AML-193 (cell line): Measurements from ENCODE around the gene SGCD.

ENCODE experiments used
- DNase-seq, 2 experiments: peaks; one replicate each; lab custom pipeline; 2025; lab: John Stamatoyannopoulos, UW

SGCD gene

GRCh38 chr5:156401804-156402203 lies 74.8 kb downstream of the SGCD start:
- no peak for DNase-seq

- DNase-seq: no peak
These were observed 75.5 kb downstream of the SGCD start for GRCh38 chr5:156402387-156402921.

GRCh38 chr5:156405988-156406387 lies 79.0 kb downstream of the SGCD start:
- DNase-seq: no peak

GRCh38 chr5:156407251-156407650 lies 80.3 kb downstream of the SGCD start:
- DNase-seq: no peak

GRCh38 chr5:156409834-156410233 lies 82.9 kb downstream of the SGCD start:
- no peak for DNase-seq

GRCh38 chr5:156411185-156411613 lies 84.2 kb downstream of the SGCD start:
- DNase-seq: no peak

GRCh38 chr5:156411957-156412356 lies 85.0 kb downstream of the SGCD start:
- DNase-seq: no peak

- DNase-seq: no peak
These were observed 87.4 kb downstream of the SGCD start for GRCh38 chr5:156414391-156414790.

- no peak for DNase-seq
These were observed 92.7 kb downstream of the SGCD start for GRCh38 chr5:156419661-156420060.

GRCh38 chr5:156420665-156421064 lies 93.7 kb downstream of the SGCD start:
- DNase-seq: no peak

- no peak for DNase-seq
These were observed 94.8 kb downstream of the SGCD start for GRCh38 chr5:156421798-156422197.

GRCh38 chr5:156423597-156423996 lies 96.6 kb downstream of the SGCD start:
- DNase-seq: no peak

GRCh38 chr5:156427315-156427714 lies 100.4 kb downstream of the SGCD start:
- no peak for DNase-seq

GRCh38 chr5:156431956-156432829 lies 105.2 kb downstream of the SGCD start:
- no peak for DNase-seq

GRCh38 chr5:156432830-156433105 lies 105.8 kb downstream of the SGCD start:
- no peak for DNase-seq

GRCh38 chr5:156434471-156434870 lies 107.5 kb downstream of the SGCD start:
- DNase-seq: no peak

- no peak for DNase-seq
These were observed 108.1 kb downstream of the SGCD start for GRCh38 chr5:156435101-156435500.

GRCh38 chr5:156438076-156438475 lies 111.1 kb downstream of the SGCD start:
- no peak for DNase-seq

- no peak for DNase-seq
These were observed 117.9 kb downstream of the SGCD start for GRCh38 chr5:156444753-156445291.

- DNase-seq: no peak
These were observed 119.6 kb downstream of the SGCD start for GRCh38 chr5:156446526-156446925.

GRCh38 chr5:156450778-156451177 lies 123.8 kb downstream of the SGCD start:
- DNase-seq: no peak

- DNase-seq: no peak
These were observed 124.5 kb downstream of the SGCD start for GRCh38 chr5:156451505-156451904.

GRCh38 chr5:156456857-156457256 lies 129.9 kb downstream of the SGCD start:
- DNase-seq: no peak
